HepG2 (cell line): ENCODE results near the gene ADAT3. TPM values are rescaled to one million over a fixed set of nuclear protein-coding genes. Genes with fewer than 3 reads are reported as not detected.
A peak's percentile ranks its signal among the peaks of the same experiment; 100 is the strongest.

Experiments
- ATAC-seq: fragments of 200-7000 bp; cut with Tn5 transposase; 3 replicates; pipeline ENCODE4 v1.9.1; 2020; ENCODE audit warnings: mild to moderate bottlenecking, moderate library complexity
- BruUV-seq: library from RNA; stranded (reverse); fragments of 400-500 nt; replicated peaks from 2 replicates; lab custom pipeline; 2021; lab: Mats Ljungman, UMichigan
- CTCF ChIA-PET: fragments of 300-600 bp; formaldehyde crosslinking; extraction: SDS; loops from one replicate; lab custom pipeline; 2021; ENCODE audit warnings: low total read pairs, inconsistent platforms, low intra/inter-chr PET ratio; lab: Yijun Ruan, JAX
- POLR2A ChIA-PET: fragments of 350-600 bp; sonication (Branson Sonifier 250); formaldehyde crosslinking; loops from one replicate; lab custom pipeline; 2020; ENCODE audit warnings: antibody characterized with exemption, inconsistent platforms; lab: Yijun Ruan, JAX
- DNase-seq: peaks from one replicate; pipeline ENCODE4 v3.0.0-alpha.2; 2015; ENCODE audit warnings: low spot score
- FAIRE-seq: peaks from 3 replicates; lab custom pipeline; 2011; peaks lifted over from hg19 to GRCh38; lab: Jason Lieb, UNC
- H2AFZ ChIP-seq: one replicate; pipeline ENCODE4 v1.6.1; 2011; ENCODE audit warnings: low read length, inconsistent platforms
- H3K27ac ChIP-seq: fragments of 300-600 bp; 3 replicates; pipeline ENCODE4 v1.8.0; 2011; ENCODE audit warnings: mixed run types, mild to moderate bottlenecking, mixed read lengths, low read length, inconsistent platforms; ENCODE audit not compliant: insufficient read depth; ENCODE audit errors: extremely low read length
- H3K27me3 ChIP-seq, 2 experiments: fragments of 200-600 bp in 1 of 2; 2 replicates in 1 of 2; 3 replicates in 1 of 2; pipeline versions ENCODE4 v1.6.0 to v1.8.0; 2011; ENCODE audit warnings: low read length in 2 of 2, mild to moderate bottlenecking in 2 of 2, moderate library complexity in 2 of 2, inconsistent platforms in 1 of 2; ENCODE audit not compliant: insufficient read depth in 2 of 2, control insufficient read depth in 1 of 2
- H3K36me3 ChIP-seq, 2 experiments: fragments of 200-600 bp in 1 of 2; replicated peaks in 1 of 2; 2 replicates in 1 of 2; 3 replicates in 1 of 2; pipeline versions ENCODE4 v1.5.1 to v1.8.0; 2011; ENCODE audit warnings: low read length in 2 of 2, inconsistent platforms in 1 of 2; ENCODE audit not compliant: insufficient read depth in 2 of 2, control insufficient read depth in 1 of 2
- H3K4me1 ChIP-seq: 2 replicates; pipeline ENCODE4 v1.5.1; 2012; ENCODE audit warnings: low read length, inconsistent platforms; ENCODE audit not compliant: insufficient read depth
- H3K4me2 ChIP-seq: 2 replicates; pipeline ENCODE4 v1.6.0; 2011; ENCODE audit warnings: low read depth, low read length, inconsistent platforms
- H3K4me3 ChIP-seq, 3 experiments: fragments of 200-600 bp in 1 of 3; sonication (generic), shearing (Covaris generic) in 1 of 3; replicated peaks in 1 of 3; 2 replicates each; pipeline ENCODE4 v1.5.1; 2011 to 2016; ENCODE audit warnings: low read length in 3 of 3, inconsistent platforms in 2 of 3, low read depth in 2 of 3, mild to moderate bottlenecking in 2 of 3, control low read depth in 1 of 3, mixed read lengths in 1 of 3; ENCODE audit not compliant: insufficient read depth in 1 of 3
- H3K79me2 ChIP-seq: one replicate; pipeline ENCODE4 v1.6.1; 2011; ENCODE audit warnings: low read length, inconsistent platforms; ENCODE audit not compliant: insufficient read depth
- H3K9ac ChIP-seq: 2 replicates; pipeline ENCODE4 v1.6.0; 2011; ENCODE audit warnings: mild to moderate bottlenecking, low read depth, low read length, inconsistent platforms; ENCODE audit not compliant: insufficient read depth
- H3K9me3 ChIP-seq: 2 replicates; pipeline ENCODE4 v1.5.1; 2012; ENCODE audit warnings: mild to moderate bottlenecking, low read length
- H4K20me1 ChIP-seq: 2 replicates; pipeline ENCODE4 v1.6.0; 2011; ENCODE audit warnings: inconsistent platforms, mild to moderate bottlenecking, low read length, moderate library complexity; ENCODE audit not compliant: insufficient read depth
- AGO2 ChIP-seq: fragments of 200-400 bp; formaldehyde crosslinking; optimal IDR thresholded peaks from 2 replicates; pipeline ENCODE3; 2017; ENCODE audit warnings: mild to moderate bottlenecking, low read depth, low read length, moderate library complexity
- DMTF1 ChIP-seq: sonication (generic); formaldehyde crosslinking; IDR thresholded peaks from 2 replicates; pipeline ENCODE4 v1.4.0; 2020; ENCODE audit warnings: mild to moderate bottlenecking, missing genetic modification reagents
- DPF2 ChIP-seq: sonication (generic); formaldehyde crosslinking; IDR thresholded peaks from 2 replicates; pipeline ENCODE4 v1.4.0; 2020; ENCODE audit warnings: mild to moderate bottlenecking, low read depth, missing genetic modification reagents, borderline replicate concordance
- ELF1 ChIP-seq: sonication (generic); formaldehyde crosslinking; IDR thresholded peaks from 2 replicates; pipeline ENCODE4 v1.4.0; 2020; ENCODE audit warnings: missing genetic modification reagents
- ELF3 ChIP-seq: IDR thresholded peaks from 2 replicates; pipeline ENCODE4 v1.6.1; 2016; ENCODE audit warnings: missing genetic modification reagents, missing compliant biosample characterization
- FOSL1 ChIP-seq: sonication (generic); formaldehyde crosslinking; IDR thresholded peaks from 2 replicates; pipeline ENCODE4 v1.9.0; 2021; ENCODE audit warnings: missing genetic modification reagents, borderline replicate concordance
- JDP2 ChIP-seq: sonication (generic); formaldehyde crosslinking; IDR thresholded peaks from 2 replicates; pipeline ENCODE4 v1.8.1; 2022; ENCODE audit warnings: missing genetic modification reagents, borderline replicate concordance
- POLR2G ChIP-seq: fragments of 200-400 bp; formaldehyde crosslinking; IDR thresholded peaks from 2 replicates; pipeline ENCODE4 v1.6.1; 2018; ENCODE audit warnings: mild to moderate bottlenecking, low read depth, low read length, moderate library complexity
- PRPF4 ChIP-seq: fragments of 200-400 bp; formaldehyde crosslinking; IDR thresholded peaks from 2 replicates; pipeline ENCODE4 v1.6.1; 2016; ENCODE audit warnings: low read length, low read depth; ENCODE audit not compliant: poor library complexity, severe bottlenecking
- RARG ChIP-seq: sonication (generic); formaldehyde crosslinking; IDR thresholded peaks from 2 replicates; pipeline ENCODE4 v1.4.0; 2020; ENCODE audit warnings: low read depth, mild to moderate bottlenecking, missing genetic modification reagents
- SKI ChIP-seq: fragments of 450-650 bp; IDR thresholded peaks from one replicate; pipeline ENCODE4 v1.6.1; 2018; ENCODE audit warnings: mild to moderate bottlenecking; ENCODE audit not compliant: partially characterized antibody
- ZSCAN30 ChIP-seq: sonication (generic); formaldehyde crosslinking; IDR thresholded peaks from 2 replicates; pipeline ENCODE4 v1.5.0; 2020; ENCODE audit warnings: mild to moderate bottlenecking, missing genetic modification reagents
- WGBS: methylation state at CpG from one replicate; pipeline ENCODE4 v1.1.6; 2017; ENCODE audit warnings: low lambda C conversion rate; 5-methylcytosine and 5-hydroxymethylcytosine counted together
- in situ Hi-C: cut with HindIII; loops from 2 replicates; pipeline ENCODE4 v1.10.0; 2017; ENCODE audit warnings: low pct_unique_long_range_greater_than_20kb; ENCODE audit not compliant: extremely low pct_ligation_motif_present
- intact Hi-C: fragments of 100-400 bp; cut with micrococcal nuclease; formaldehyde crosslinking; loops from one replicate; pipeline ENCODE4 v1.10.0; 2022; ENCODE audit not compliant: unreplicated experiment
- polyA plus RNA-seq, 8 experiments: library from polyadenylated mRNA; depleted of rRNA in 3 of 8; stranded (reverse) in 7 of 8; unstranded in 1 of 8; fragments of >200 nt; fragmentation: Illumina TruSeq in 4 of 8; extraction: Trizol in 4 of 8; gene quantifications; 2 replicates each; pipeline versions ENCODE4 v1.2.1 to v1.2.3, GENCODE V29; 2011 to 2016; ENCODE audit warnings: low read depth in 4 of 8, missing spikeins in 1 of 8, mixed read lengths in 1 of 8; ENCODE audit not compliant: insufficient read depth in 1 of 8
- total RNA-seq, 5 experiments: library from RNA; depleted of rRNA; stranded (reverse); fragments of >200 nt; fragmentation: Illumina TruSeq; extraction: Trizol; gene quantifications; 2 replicates each; pipeline ENCODE4 v1.2.3, GENCODE V29; 2016; ENCODE audit warnings: low read depth in 1 of 5
- TF ChIP-seq, protein P1 (sequence below): sonication (generic); formaldehyde crosslinking; IDR thresholded peaks from 2 replicates; pipeline ENCODE4 v1.5.0; 2020; ENCODE audit warnings: missing genetic modification reagents
- TF ChIP-seq, protein P2 (sequence below): sonication (generic); formaldehyde crosslinking; IDR thresholded peaks from 2 replicates; pipeline ENCODE4 v1.4.0; 2020; ENCODE audit warnings: missing genetic modification reagents

The ADAT3 gene
- total and polyA plus RNA-seq, 2 of the 13 experiments (the other 11 are each of a cell fraction or from before 2014, with no cell fraction given), result 0.95 to 3.5 TPM

GRCh38 chr19:1917146-1917545, 11.9 kb downstream of the ADAT3 start (continued):
- TF ChIP-seq ELF3 (CRISPR knock-in tag), result no peak
- TF ChIP-seq, protein P1, sequence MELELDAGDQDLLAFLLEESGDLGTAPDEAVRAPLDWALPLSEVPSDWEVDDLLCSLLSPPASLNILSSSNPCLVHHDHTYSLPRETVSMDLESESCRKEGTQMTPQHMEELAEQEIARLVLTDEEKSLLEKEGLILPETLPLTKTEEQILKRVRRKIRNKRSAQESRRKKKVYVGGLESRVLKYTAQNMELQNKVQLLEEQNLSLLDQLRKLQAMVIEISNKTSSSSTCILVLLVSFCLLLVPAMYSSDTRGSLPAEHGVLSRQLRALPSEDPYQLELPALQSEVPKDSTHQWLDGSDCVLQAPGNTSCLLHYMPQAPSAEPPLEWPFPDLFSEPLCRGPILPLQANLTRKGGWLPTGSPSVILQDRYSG (CRISPR knock-in tag), result no peak

- H3K36me3 ChIP-seq, result peaks cover 23 to 53% of the 10 kb centered on the region in 2 experiments; a peak in 4 of 5 replicates
- ChIA-PET CTCF (no interaction called here), POLR2A (no interaction called here)
- no peak for TF ChIP-seq DPF2 (CRISPR knock-in tag)
- peak; percentile 18 for TF ChIP-seq AGO2
- H2AFZ ChIP-seq, result no peak overlapping the region
- DNase-seq, result no peak
- intact Hi-C loops (no loop called here), in situ Hi-C loops (no loop called here)
- 97% methylated on average over 18 of the region's 25 CpGs for WGBS
- no peaks in the 10 kb centered on the region for H3K9me3 ChIP-seq
- H3K4me2 ChIP-seq, result no peak overlapping the region
- FAIRE-seq, result no peak
- no peak overlapping the region for H3K4me3 ChIP-seq
- no peak for ATAC-seq
- no peak overlapping the region for H3K9ac ChIP-seq
- H3K79me2 ChIP-seq, result peaks cover 6% of the 10 kb centered on the region
- H3K27me3 ChIP-seq, result no peaks in the 10 kb centered on the region; a peak in 1 of 5 replicates
- BruUV-seq, result no TSS peak
- no peak overlapping the region for H3K27ac ChIP-seq
- no peaks in the 10 kb centered on the region for H3K4me1 ChIP-seq
- no peaks in the 10 kb centered on the region for H4K20me1 ChIP-seq
Observed at GRCh38 chr19:1917926-1918325, 12.7 kb downstream of the ADAT3 start.

DNA sequence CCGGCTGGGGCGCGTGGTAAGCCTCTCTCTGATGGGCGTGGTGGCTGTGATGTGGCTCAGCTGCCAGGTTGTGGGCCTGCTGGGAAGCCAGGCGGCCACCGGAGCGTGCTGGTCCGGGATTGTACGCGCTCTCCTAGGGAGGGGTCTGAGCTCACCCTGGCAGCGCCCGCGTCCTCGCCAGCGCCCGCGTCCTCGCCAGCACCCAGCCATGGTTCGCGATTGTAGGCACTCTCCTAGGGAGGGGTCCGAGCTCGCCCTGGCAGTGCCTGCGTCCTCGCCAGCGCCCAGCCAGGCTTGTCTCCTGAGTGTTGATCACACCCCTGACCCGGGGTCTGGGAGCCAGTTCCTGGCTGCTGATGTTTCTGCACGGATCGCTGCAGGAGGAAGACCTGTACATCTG, 13.8 kb downstream of the ADAT3 start:
- no peak overlapping the region for H2AFZ ChIP-seq
- in situ Hi-C loops (no loop called here), intact Hi-C loops (no loop called here)
- no peak for DNase-seq
- peaks cover 3% of the 10 kb centered on the region for H3K79me2 ChIP-seq
- WGBS, result 96% methylated on average over 8 of the region's 28 CpGs
- no peak for FAIRE-seq
- no peak overlapping the region for H3K27ac ChIP-seq
- ChIA-PET CTCF (no interaction called here), POLR2A (no interaction called here)
- ATAC-seq, result no peak
- H3K4me3 ChIP-seq, result no peak overlapping the region
- H3K9me3 ChIP-seq, result no peaks in the 10 kb centered on the region
- no peaks in the 10 kb centered on the region for H3K4me1 ChIP-seq
- no peaks in the 10 kb centered on the region; a peak in 1 of 5 replicates for H3K27me3 ChIP-seq
- BruUV-seq, result no TSS peak
- no peaks in the 10 kb centered on the region for H4K20me1 ChIP-seq
- H3K4me2 ChIP-seq, result no peak overlapping the region
- no peak overlapping the region for H3K9ac ChIP-seq
- peaks cover 22 to 45% of the 10 kb centered on the region in 2 experiments; a peak in 4 of 5 replicates for H3K36me3 ChIP-seq
- no peak for TF ChIP-seq ELF1 (CRISPR knock-in tag)
- no peak for TF ChIP-seq DMTF1 (CRISPR knock-in tag)
- TF ChIP-seq RARG (CRISPR knock-in tag), result no peak
- no peak for TF ChIP-seq JDP2
- TF ChIP-seq PRPF4, result no peak
- TF ChIP-seq SKI, result no peak
- TF ChIP-seq, protein P2, sequence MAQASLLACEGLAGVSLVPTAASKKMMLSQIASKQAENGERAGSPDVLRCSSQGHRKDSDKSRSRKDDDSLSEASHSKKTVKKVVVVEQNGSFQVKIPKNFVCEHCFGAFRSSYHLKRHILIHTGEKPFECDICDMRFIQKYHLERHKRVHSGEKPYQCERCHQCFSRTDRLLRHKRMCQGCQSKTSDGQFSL (CRISPR knock-in tag), result no peak
- no peak for TF ChIP-seq ZSCAN30
- TF ChIP-seq FOSL1 (CRISPR knock-in tag), result no peak
- no peak for TF ChIP-seq POLR2G
